Brain microvascular endothelial cell (primary cell): Measurements from ENCODE around the gene NKX2-3.

Source experiments
- DNase-seq: peaks from one replicate; pipeline ENCODE4 v3.0.0-alpha.2; 2020
- H3K27ac ChIP-seq: fragments of 250-450 bp; sonication (Bioruptor Pico); 2 replicates; pipeline ENCODE4 v1.5.1; 2020; ENCODE audit warnings: mild to moderate bottlenecking, moderate library complexity
- H3K27me3 ChIP-seq: fragments of 250-450 bp; sonication (Bioruptor Pico); replicated peaks from 2 replicates; pipeline ENCODE4 v1.5.1; 2020; ENCODE audit warnings: mild to moderate bottlenecking
- H3K36me3 ChIP-seq: fragments of 250-450 bp; sonication (Bioruptor Pico); replicated peaks from 2 replicates; pipeline ENCODE4 v1.5.1; 2020; ENCODE audit warnings: mild to moderate bottlenecking
- H3K4me3 ChIP-seq: 2 replicates; pipeline ENCODE4 v1.5.1; 2011; ENCODE audit warnings: low read depth, mild to moderate bottlenecking, control low read depth, low read length, moderate library complexity
- in situ Hi-C: cut with HindIII; loops from 2 replicates; pipeline ENCODE4 v1.10.0; 2017; ENCODE audit warnings: low sequenced_read_pairs, low pct_ligation_motif_present
- TF ChIP-seq, protein P1 (sequence below): IDR thresholded peaks from 2 replicates; pipeline ENCODE4 v1.5.1; 2011; ENCODE audit warnings: low read depth, mild to moderate bottlenecking, moderate library complexity, low read length, control low read depth, inconsistent platforms; ENCODE audit errors: missing control alignments

The NKX2-3 gene

DNA sequence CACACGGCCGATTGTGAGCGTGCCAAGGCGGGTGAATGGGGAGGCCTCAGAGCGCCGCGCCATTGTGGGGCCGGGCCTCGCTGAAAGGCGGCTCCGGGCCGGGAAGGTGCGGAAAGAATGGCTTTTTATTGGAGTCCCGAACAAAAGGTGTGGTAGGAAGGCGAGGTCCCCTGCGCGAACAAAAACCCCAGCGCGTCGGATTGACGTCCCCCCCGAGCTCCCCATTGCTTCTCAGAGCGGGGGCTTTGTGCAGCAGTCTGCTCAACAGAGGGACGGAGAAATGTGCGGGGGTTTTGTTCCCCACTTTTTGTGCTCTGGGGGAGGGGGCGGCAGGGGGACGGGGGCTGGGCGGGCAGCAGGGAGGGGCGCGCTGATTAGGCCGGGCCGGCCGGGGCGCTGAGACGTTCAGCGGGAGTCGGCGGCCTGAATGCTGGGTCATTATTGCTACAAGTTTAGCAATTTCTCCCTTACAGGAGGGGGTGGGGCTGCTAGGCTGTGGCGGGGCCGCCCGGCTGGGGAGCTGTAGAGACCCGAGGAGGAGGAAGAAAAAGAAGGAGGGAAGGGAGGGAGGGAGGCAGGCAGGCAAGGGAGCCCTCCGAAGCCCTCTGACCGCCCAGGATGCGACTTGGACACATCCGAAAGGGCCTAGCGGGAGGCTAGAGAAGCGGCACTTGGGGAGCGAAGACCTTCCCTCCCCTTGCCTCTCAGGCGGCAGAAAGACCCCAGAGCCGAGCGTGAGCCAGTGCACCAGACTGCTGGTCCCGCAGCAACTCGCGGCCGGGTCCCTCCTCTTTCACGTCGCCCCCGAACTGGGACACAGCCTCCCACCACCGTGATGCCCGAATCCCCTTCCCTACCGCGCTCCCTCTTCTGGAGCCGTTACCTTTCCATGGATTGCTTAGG is 4.6 kb downstream of the NKX2-3 start:
- Histone ChIP-seq H3K4me3 (no peak overlapping the region), H3K27me3 (peaks cover 95% of the 10 kb centered on the region), H3K36me3 (no peaks in the 10 kb centered on the region), H3K27ac (no peak overlapping the region)
- no peak for DNase-seq
- TF ChIP-seq, protein P1, sequence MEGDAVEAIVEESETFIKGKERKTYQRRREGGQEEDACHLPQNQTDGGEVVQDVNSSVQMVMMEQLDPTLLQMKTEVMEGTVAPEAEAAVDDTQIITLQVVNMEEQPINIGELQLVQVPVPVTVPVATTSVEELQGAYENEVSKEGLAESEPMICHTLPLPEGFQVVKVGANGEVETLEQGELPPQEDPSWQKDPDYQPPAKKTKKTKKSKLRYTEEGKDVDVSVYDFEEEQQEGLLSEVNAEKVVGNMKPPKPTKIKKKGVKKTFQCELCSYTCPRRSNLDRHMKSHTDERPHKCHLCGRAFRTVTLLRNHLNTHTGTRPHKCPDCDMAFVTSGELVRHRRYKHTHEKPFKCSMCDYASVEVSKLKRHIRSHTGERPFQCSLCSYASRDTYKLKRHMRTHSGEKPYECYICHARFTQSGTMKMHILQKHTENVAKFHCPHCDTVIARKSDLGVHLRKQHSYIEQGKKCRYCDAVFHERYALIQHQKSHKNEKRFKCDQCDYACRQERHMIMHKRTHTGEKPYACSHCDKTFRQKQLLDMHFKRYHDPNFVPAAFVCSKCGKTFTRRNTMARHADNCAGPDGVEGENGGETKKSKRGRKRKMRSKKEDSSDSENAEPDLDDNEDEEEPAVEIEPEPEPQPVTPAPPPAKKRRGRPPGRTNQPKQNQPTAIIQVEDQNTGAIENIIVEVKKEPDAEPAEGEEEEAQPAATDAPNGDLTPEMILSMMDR = no peak
- in situ Hi-C loops = no loop called here

DNA sequence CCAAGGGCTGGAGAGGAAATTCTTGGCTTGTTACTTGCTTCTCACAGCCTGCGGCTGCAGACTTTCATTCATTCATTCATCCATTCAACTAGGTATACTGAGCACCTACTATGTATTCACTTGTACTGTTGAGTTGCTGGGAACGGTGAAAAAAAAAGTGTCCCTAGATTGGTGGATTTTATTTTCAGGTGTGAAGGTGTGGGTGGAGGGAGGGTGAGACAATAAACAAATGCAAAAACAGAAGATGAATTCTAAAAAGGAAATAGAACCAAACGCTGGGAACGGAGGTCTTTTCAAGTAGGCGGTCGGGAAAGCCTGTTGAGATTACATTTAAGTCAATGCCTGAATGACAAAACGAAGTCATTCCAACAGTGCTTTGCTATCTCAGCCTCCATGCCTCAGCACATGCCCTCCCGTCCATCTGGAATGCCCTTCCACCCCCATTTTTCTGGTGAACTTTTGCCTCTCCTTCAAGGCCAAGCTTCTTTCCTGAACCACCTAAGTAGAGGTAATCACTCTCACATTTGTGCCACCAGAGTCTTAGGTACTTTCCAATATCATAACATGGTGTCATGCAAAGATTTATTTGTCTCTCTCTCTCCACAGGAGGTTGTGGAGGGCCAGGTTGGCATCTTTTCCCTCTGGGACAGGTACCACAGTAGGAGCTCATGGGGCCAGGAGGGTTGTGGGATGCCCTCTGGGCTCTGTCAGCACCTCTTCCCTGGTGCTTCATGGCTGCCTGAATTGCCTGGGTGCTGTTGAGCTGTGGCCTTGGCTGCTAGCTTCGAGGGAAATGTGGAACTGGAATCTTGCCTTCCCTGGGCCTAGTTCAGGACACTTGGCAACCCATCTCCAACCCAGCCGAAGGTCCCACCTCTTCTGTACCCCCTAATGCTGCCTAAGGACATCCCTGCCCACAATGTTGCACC is 5.5 kb downstream of the NKX2-3 start:
- H3K27ac ChIP-seq = no peak overlapping the region
- H3K27me3 ChIP-seq = peaks cover 95% of the 10 kb centered on the region
- TF ChIP-seq, protein P1 = no peak
- no peak overlapping the region for H3K4me3 ChIP-seq
- in situ Hi-C loops = no loop called here
- no peak for DNase-seq
- no peaks in the 10 kb centered on the region for H3K36me3 ChIP-seq

DNA sequence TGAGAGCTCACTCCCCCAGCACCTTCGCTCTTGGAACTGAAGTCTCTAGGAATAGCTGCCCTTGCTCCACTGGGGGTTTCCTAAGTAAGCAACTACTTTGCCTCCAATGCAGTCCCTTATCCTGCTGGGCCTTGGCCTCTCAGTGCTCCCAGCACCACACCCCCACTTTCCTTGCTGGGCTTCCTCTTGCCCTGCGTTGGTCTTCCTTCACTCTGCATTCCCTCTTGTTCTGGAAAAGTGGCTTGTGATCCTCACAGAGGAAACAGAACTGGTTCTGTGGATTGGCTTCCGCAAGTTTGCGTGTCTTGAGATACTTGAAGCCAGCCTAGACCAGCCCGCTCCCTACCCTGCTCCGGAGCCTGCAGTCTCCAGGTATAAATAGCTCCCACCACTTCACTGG is 6.4 kb downstream of the NKX2-3 start:
- no peak overlapping the region for H3K4me3 ChIP-seq
- H3K36me3 ChIP-seq = no peaks in the 10 kb centered on the region
- in situ Hi-C loops = no loop called here
- TF ChIP-seq, protein P1 = no peak
- no peak for DNase-seq
- H3K27ac ChIP-seq = no peak overlapping the region
- peaks cover 93% of the 10 kb centered on the region for H3K27me3 ChIP-seq

DNA sequence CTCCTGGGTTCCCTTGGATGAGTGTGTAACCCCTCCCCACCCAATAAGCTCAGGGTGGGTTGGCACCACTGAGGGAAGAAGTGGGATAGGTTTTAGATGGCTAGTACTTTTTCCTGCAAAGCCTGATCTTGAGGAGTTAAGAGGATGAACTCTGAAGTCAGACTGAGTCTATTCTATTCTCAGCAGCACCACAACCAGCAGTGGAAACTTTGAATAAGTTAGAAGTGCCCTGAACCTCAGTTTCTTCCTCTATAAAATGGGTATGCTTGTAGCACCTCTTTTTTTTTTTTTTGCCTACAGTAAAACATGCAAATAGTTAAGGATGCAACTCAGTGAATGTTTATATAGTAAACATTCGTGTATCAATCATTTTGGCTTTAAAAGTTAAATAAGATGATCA is 7.1 kb downstream of the NKX2-3 start:
- TF ChIP-seq, protein P1 = no peak
- H3K27me3 ChIP-seq = peaks cover 92% of the 10 kb centered on the region

DNA sequence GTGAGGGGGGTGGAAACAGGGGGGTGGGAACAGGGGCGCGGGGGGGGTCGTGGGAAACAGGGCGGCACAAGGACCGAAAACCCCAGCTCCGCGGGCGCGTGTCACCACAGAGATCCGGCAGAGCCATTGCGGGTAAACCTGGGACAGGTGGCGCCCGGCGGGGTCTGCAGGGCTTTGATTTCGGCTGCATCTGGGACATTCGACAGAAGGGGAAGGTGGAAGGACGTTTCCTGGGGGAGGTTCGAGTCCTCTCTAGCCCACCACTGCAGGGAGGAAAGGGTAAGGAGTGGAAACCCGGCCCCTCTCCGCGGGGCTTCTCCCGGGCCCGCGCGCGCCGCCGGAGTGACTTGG is 7.5 kb downstream of the NKX2-3 start:
- TF ChIP-seq, protein P1 = no peak
- DNase-seq = no peak
- in situ Hi-C loops = no loop called here
- peaks cover 92% of the 10 kb centered on the region for H3K27me3 ChIP-seq
- no peak overlapping the region for H3K4me3 ChIP-seq
- no peak overlapping the region for H3K27ac ChIP-seq
- no peaks in the 10 kb centered on the region for H3K36me3 ChIP-seq

More for the DNA sequence above, 7.1 kb downstream of the NKX2-3 start:
- H3K4me3 ChIP-seq = no peak overlapping the region
- no peak for DNase-seq
- in situ Hi-C loops = no loop called here
- no peaks in the 10 kb centered on the region for H3K36me3 ChIP-seq
- no peak overlapping the region for H3K27ac ChIP-seq
